ENCODE data around the gene SLC13A2.
"Not testable (repeated sequence)": the region's sequence is repeated elsewhere in the genome, so short reads cannot be mapped to it uniquely, and the experiment has no call there.

SLC13A2 gene

GRCh38 chr17:28466001-28466400, 7.4 kb upstream of the SLC13A2 start:
- no peak overlapping the region for H3K4me3 ChIP-seq
- H3K27ac ChIP-seq = no peak overlapping the region
- DNase-seq (ENCODE audit: low spot score) = no peak
- TF ChIP-seq CTCF (IDR thresholded peaks at IDR 0.05) = no peak

GRCh38 chr17:28466521-28467048, 6.9 kb upstream of the SLC13A2 start:
- no peak overlapping the region for H3K4me3 ChIP-seq
- no peak for DNase-seq (ENCODE audit: low spot score)
- no peak overlapping the region for H3K27ac ChIP-seq
- no peak for TF ChIP-seq CTCF (IDR thresholded peaks at IDR 0.05)

- Histone ChIP-seq H3K27ac (no peak overlapping the region), H3K4me3 (no peak overlapping the region)
- TF ChIP-seq CTCF (IDR thresholded peaks at IDR 0.05) = no peak
- DNase-seq (ENCODE audit: low spot score) = no peak
These were observed 5.9 kb upstream of the SLC13A2 start for GRCh38 chr17:28467456-28468025.

GRCh38 chr17:28468033-28468735, 5.3 kb upstream of the SLC13A2 start:
- not testable (repeated sequence) for DNase-seq (ENCODE audit: low spot score); H3K4me3 ChIP-seq; H3K27ac ChIP-seq

- DNase-seq (ENCODE audit: low spot score) = no peak
- Histone ChIP-seq H3K27ac (no peak overlapping the region), H3K4me3 (no peak overlapping the region)
- no peak for TF ChIP-seq CTCF (IDR thresholded peaks at IDR 0.05)
These were observed 4.7 kb upstream of the SLC13A2 start for GRCh38 chr17:28468781-28469180.

- H3K27ac ChIP-seq = no peak overlapping the region
- no peak overlapping the region for H3K4me3 ChIP-seq
- TF ChIP-seq CTCF (IDR thresholded peaks at IDR 0.05) = no peak
- no peak for DNase-seq (ENCODE audit: low spot score)
These were observed 4.1 kb upstream of the SLC13A2 start for GRCh38 chr17:28469376-28469775.

- no peak for DNase-seq (ENCODE audit: low spot score)
- TF ChIP-seq CTCF (IDR thresholded peaks at IDR 0.05) = no peak
- Histone ChIP-seq H3K4me3 (no peak overlapping the region), H3K27ac (no peak overlapping the region)
These were observed 3.1 kb upstream of the SLC13A2 start for GRCh38 chr17:28470266-28470913.
